Mucosa of descending colon (tissue), 3 donors: ENCODE results near the gene TBX10. TPM values are rescaled to one million over a fixed set of nuclear protein-coding genes. Genes with fewer than 3 reads are reported as not detected.
"Not testable (repeated sequence)": the region's sequence is repeated elsewhere in the genome, so short reads cannot be mapped to it uniquely, and the experiment has no call there.

Experiments
- ATAC-seq: fragments of 200-7000 bp; cut with Tn5 transposase; one replicate; pipeline ENCODE4 v1.9.1; 2020; ENCODE audit warnings: mild to moderate bottlenecking, moderate library complexity
- DNase-seq, 3 donors: peaks; one replicate each; pipeline ENCODE4 v3.0.0-alpha.2; 2020
- H3K36me3 ChIP-seq: fragments of 200-600 bp; one replicate; pipeline ENCODE4 v1.8.0; 2021; ENCODE audit warnings: low read depth, mild to moderate bottlenecking
- H3K4me1 ChIP-seq: fragments of 200-600 bp; one replicate; pipeline ENCODE4 v1.8.0; 2021; ENCODE audit warnings: low read depth, mild to moderate bottlenecking
- H3K4me3 ChIP-seq: fragments of 200-600 bp; one replicate; pipeline ENCODE4 v1.8.0; 2021; ENCODE audit warnings: mild to moderate bottlenecking
- H3K9me3 ChIP-seq: fragments of 200-600 bp; one replicate; pipeline ENCODE4 v1.8.0; 2021; ENCODE audit warnings: mild to moderate bottlenecking
- CTCF ChIP-seq: fragments of 200-600 bp; IDR thresholded peaks from one replicate; pipeline ENCODE4 v1.8.0; 2022; ENCODE audit warnings: antibody characterized with exemption, mild to moderate bottlenecking
- intact Hi-C, 2 donors: fragments of 100-400 bp; cut with DNase I in 1 of 2; cut with micrococcal nuclease in 1 of 2; formaldehyde crosslinking; loops; one replicate each; pipeline versions ENCODE4 v1.11.0 to v1.11.1; 2022; cut with DNase I, micrococcal nuclease
- total RNA-seq, 3 donors: library from RNA; stranded (reverse); fragmentation: NEBNext Ultra II Directional in 2 of 3; extraction: Animal tissue kit (Norgen Biotek cat#: 25700) in 2 of 3; gene quantifications; one replicate each; pipeline versions ENCODE4 v1.2.1 to v1.2.4, GENCODE V29; 2021 to 2023
- donor health status: DM: no; HTN: no; CAD: no; lungs with moderate emphysema.
- donor health status: DM: no; HTN: no; CAD: no.
- donor health status: DM: no; HTN: yes; CAD: no.

Gene TBX10
- total RNA-seq, 3 donors from 2014 or later, result 3.7 to 19.1 (median 9.6) TPM

GRCh38 chr11:67599149-67599548 is 40.4 kb downstream of the TBX10 start:
- no peak overlapping the region for H3K4me3 ChIP-seq
- H3K4me1 ChIP-seq, result no peaks in the 10 kb centered on the region
- ATAC-seq, result no peak
- intact Hi-C loops, result no loop called here
- H3K36me3 ChIP-seq, result no peaks in the 10 kb centered on the region
- H3K9me3 ChIP-seq, result no peaks in the 10 kb centered on the region
- no peak for DNase-seq
- TF ChIP-seq CTCF, result no peak

GRCh38 chr11:67597963-67598362 is 41.6 kb downstream of the TBX10 start:
- ATAC-seq, H3K4me3 ChIP-seq, H3K4me1 ChIP-seq, H3K36me3 ChIP-seq, DNase-seq, H3K9me3 ChIP-seq, intact Hi-C loops: not testable (repeated sequence)

- H3K9me3 ChIP-seq, ATAC-seq, DNase-seq, intact Hi-C loops, H3K4me1 ChIP-seq, H3K36me3 ChIP-seq, H3K4me3 ChIP-seq: not testable (repeated sequence)
Observed at GRCh38 chr11:67597458-67597857, 42.1 kb downstream of the TBX10 start.

GRCh38 chr11:67596753-67597300 is 42.7 kb downstream of the TBX10 start:
- DNase-seq (no peak), ATAC-seq (no peak)
- no peaks in the 10 kb centered on the region for H3K4me1 ChIP-seq
- no peak overlapping the region for H3K4me3 ChIP-seq
- intact Hi-C loops, result no loop called here
- H3K9me3 ChIP-seq, result no peaks in the 10 kb centered on the region
- TF ChIP-seq CTCF, result no peak
- no peaks in the 10 kb centered on the region for H3K36me3 ChIP-seq

GRCh38 chr11:67594480-67594879 is 45.1 kb downstream of the TBX10 start:
- no peaks in the 10 kb centered on the region for H3K4me1 ChIP-seq
- H3K4me3 ChIP-seq, result no peak overlapping the region
- no peaks in the 10 kb centered on the region for H3K9me3 ChIP-seq
- DNase-seq, result no peak
- no peak for TF ChIP-seq CTCF
- intact Hi-C loops, result no loop called here
- H3K36me3 ChIP-seq, result no peaks in the 10 kb centered on the region
- ATAC-seq, result no peak

- Histone ChIP-seq H3K4me3 (no peak overlapping the region), H3K36me3 (no peaks in the 10 kb centered on the region), H3K9me3 (no peaks in the 10 kb centered on the region), H3K4me1 (no peaks in the 10 kb centered on the region)
- ATAC-seq (no peak), DNase-seq (no peak)
- intact Hi-C loops, result no loop called here
- TF ChIP-seq CTCF, result no peak
Observed at GRCh38 chr11:67593565-67593905, 46.0 kb downstream of the TBX10 start.

GRCh38 chr11:67592880-67593564 is 46.5 kb downstream of the TBX10 start:
- ATAC-seq, result no peak
- no peak for TF ChIP-seq CTCF
- no peak for DNase-seq

GRCh38 chr11:67588899-67589415 is 50.6 kb downstream of the TBX10 start:
- DNase-seq, H3K4me1 ChIP-seq, H3K4me3 ChIP-seq, intact Hi-C loops, H3K9me3 ChIP-seq, H3K36me3 ChIP-seq, ATAC-seq: not testable (repeated sequence)

More at GRCh38 chr11:67592880-67593564, 46.5 kb downstream of the TBX10 start:
- Histone ChIP-seq H3K4me3 (no peak overlapping the region), H3K4me1 (no peaks in the 10 kb centered on the region), H3K36me3 (no peaks in the 10 kb centered on the region), H3K9me3 (no peaks in the 10 kb centered on the region)
- intact Hi-C loops, result no loop called here
